Measurements from ENCODE around the gene PRSS22. TPM values are rescaled to one million over a fixed set of nuclear protein-coding genes. Genes with fewer than 3 reads are reported as not detected.

PRSS22 gene
- total and polyA plus RNA-seq, 10 of the 15 experiments (the other 5 are each of a cell fraction or from before 2014, with no cell fraction given) = not detected

GRCh38 chr16:2867987-2868789, 10.2 kb upstream of the PRSS22 start (continued):
- TF ChIP-seq FOXK2 (IDR thresholded peaks at IDR 0.05) (0 out of 2 replicates have a peak, but pooled peaks have one; percentile 11), ZNF592 (IDR thresholded peaks at IDR 0.05) (peak; percentile 91), SIX5 (IDR thresholded peaks at IDR 0.05; ENCODE audit: low read depth, low read length, severe bottlenecking) (peak; percentile 24), ATF3 (IDR thresholded peaks at IDR 0.05; ENCODE audit: borderline replicate concordance, extremely low read depth, low read depth, low read length) (no peak), KDM1A (IDR thresholded peaks at IDR 0.05; ENCODE audit: borderline replicate concordance) (no peak), WRNIP1 (IDR thresholded peaks at IDR 0.05; ENCODE audit: borderline replicate concordance, low read depth, low read length) (no peak)

Measured in GM12878 (cell line).